ENCODE measurements around the gene EIF5AL1. TPM values are rescaled to one million over a fixed set of nuclear protein-coding genes. Genes with fewer than 3 reads are reported as not detected.
A peak's percentile ranks its signal among the peaks of the same experiment; 100 is the strongest.

Gene EIF5AL1
- total and polyA plus RNA-seq, 12 donors: 0.07 to 1.2 (median 0.42) TPM; not detected in 3

DNA sequence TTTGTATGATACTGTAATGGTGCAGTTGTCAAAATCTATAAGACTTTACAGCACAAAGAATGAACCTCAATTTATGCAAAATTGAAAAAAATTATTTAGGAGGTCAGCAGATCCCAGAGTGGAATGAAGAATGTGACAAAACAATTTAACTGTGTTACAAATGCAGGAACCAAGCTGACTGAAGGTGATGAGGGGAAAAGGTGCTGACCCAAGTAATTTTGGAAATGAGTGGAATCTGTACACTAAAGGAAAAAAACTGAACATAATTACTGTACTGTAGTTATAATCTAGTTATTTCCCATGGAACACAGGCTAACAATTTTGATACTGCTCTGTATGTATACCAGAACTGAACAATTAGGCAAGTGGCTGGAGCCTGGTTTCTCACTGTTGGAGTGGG, 35.7 kb upstream of the EIF5AL1 start:
- DNase-seq (no peak), ATAC-seq (no peak)
- intact Hi-C loops (cut with DNase I): no loop called here
- Histone ChIP-seq H3K27me3 (no peaks in the 10 kb centered on the region), H3K36me3 (no peaks in the 10 kb centered on the region), H3K4me3 (no peak overlapping the region), H3K27ac (no peak overlapping the region), H3K9me3 (no peaks in the 10 kb centered on the region), H3K4me1 (peaks cover 0 to 14% (median 4%) of the 10 kb centered on the region in 9 donors)
- TF ChIP-seq, protein P1, sequence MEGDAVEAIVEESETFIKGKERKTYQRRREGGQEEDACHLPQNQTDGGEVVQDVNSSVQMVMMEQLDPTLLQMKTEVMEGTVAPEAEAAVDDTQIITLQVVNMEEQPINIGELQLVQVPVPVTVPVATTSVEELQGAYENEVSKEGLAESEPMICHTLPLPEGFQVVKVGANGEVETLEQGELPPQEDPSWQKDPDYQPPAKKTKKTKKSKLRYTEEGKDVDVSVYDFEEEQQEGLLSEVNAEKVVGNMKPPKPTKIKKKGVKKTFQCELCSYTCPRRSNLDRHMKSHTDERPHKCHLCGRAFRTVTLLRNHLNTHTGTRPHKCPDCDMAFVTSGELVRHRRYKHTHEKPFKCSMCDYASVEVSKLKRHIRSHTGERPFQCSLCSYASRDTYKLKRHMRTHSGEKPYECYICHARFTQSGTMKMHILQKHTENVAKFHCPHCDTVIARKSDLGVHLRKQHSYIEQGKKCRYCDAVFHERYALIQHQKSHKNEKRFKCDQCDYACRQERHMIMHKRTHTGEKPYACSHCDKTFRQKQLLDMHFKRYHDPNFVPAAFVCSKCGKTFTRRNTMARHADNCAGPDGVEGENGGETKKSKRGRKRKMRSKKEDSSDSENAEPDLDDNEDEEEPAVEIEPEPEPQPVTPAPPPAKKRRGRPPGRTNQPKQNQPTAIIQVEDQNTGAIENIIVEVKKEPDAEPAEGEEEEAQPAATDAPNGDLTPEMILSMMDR (IDR thresholded peaks at IDR 0.05): no peak

DNA sequence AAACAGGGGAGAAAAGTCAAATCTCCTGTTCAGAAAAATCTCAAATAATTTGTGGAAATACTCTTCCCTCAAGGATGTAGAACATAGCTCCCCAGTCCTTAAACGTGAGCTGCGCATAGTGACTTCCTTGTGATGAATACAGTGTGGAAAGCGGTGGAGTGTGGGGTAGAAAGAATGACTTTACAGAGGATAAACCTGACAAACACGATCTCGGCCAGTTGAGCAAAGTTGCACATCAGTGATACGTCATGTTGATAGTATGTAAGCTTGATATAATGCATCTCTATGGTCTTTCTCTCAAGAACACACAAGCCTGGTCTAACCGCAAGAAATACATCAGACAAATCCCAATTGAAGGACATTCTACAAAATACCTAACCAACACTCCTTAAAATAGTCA, 34.9 kb upstream of the EIF5AL1 start:
- no peaks in the 10 kb centered on the region for H3K9me3 ChIP-seq
- WGBS, 2 donors: 89 to 92% methylated on average over 7 of the region's 7 CpGs
- intact Hi-C loops (cut with DNase I): no loop called here
- no peak overlapping the region for H3K27ac ChIP-seq
- no peak overlapping the region for H3K4me3 ChIP-seq
- no peak for DNase-seq
- no peaks in the 10 kb centered on the region for H3K27me3 ChIP-seq
- peaks cover 0 to 11% (median 2%) of the 10 kb centered on the region in 9 donors for H3K4me1 ChIP-seq
- TF ChIP-seq, protein P1 (IDR thresholded peaks at IDR 0.05): no peak
- no peaks in the 10 kb centered on the region for H3K36me3 ChIP-seq
- no peak for ATAC-seq

DNA sequence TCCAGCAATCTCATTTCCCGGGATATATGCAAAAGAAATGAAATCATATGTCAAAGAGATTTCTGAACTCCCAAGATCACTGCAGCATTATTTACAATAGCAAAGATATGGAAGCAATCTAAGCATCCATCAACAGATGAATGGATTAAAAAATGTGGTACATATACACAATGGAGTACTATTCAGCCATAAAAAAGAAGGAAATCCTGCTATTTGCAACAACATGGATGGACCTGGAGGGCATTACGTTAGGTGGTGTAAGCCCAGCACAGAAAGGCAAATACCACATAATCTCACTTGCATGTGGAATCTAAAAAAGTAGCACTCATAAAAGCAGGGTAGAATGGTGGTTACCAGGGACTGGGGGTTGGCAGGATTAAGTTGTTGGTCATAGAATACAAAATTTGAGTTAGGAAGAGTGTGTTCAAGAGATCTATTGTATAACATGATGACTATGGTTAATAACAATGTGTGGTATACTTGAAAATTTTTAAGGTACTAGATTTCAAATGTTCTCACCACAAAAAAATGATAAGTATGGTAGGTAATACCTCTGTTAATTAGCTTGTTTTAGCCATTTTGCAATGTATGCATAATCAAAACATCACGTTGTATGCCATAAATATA, 32.9 kb upstream of the EIF5AL1 start:
- no peaks in the 10 kb centered on the region for H3K36me3 ChIP-seq
- TF ChIP-seq, protein P1 (IDR thresholded peaks at IDR 0.05): no peak
- H3K4me3 ChIP-seq: no peak overlapping the region
- intact Hi-C loops (cut with DNase I): no loop called here
- no peak for DNase-seq
- ATAC-seq: no peak
- H3K9me3 ChIP-seq: no peaks in the 10 kb centered on the region
- WGBS, 2 donors: 88 to 91% methylated on average over 3 of the region's 3 CpGs
- no peaks in the 10 kb centered on the region for H3K27me3 ChIP-seq
- H3K4me1 ChIP-seq: peaks cover 0 to 16% (median 0%) of the 10 kb centered on the region in 9 donors
- no peak overlapping the region for H3K27ac ChIP-seq

DNA sequence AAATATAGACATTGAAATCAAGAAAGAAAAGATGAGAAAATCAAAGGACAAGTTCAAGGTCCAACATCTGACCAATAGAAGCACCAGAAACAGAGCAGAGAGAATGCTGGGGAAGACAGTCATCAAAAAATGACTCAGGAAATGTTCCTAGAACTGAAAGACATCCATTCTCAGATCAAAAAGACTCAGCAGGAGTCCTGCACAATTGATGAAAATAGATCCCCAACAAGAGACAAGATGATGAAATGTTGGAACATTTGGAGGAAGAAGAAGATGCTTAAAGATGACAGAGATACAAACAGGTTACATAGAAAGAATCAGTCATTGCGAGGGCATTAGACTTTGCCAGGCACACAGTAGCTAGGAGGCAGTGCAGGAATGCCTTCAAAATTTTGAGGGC, 30.0 kb upstream of the EIF5AL1 start:
- 93 to 98% methylated on average over 1 of the region's 1 CpG for WGBS, 2 donors
- H3K4me1 ChIP-seq: peaks cover 0 to 20% (median 1%) of the 10 kb centered on the region in 9 donors
- TF ChIP-seq, protein P1 (IDR thresholded peaks at IDR 0.05): no peak
- no peaks in the 10 kb centered on the region for H3K9me3 ChIP-seq
- peak overlapping the region in 3 of 10 donors; percentile 1 to 60 (median 29) for H3K27ac ChIP-seq
- no peaks in the 10 kb centered on the region for H3K27me3 ChIP-seq
- intact Hi-C loops (cut with DNase I): no loop called here
- no peaks in the 10 kb centered on the region for H3K36me3 ChIP-seq
- H3K4me3 ChIP-seq: no peak overlapping the region
- no peak for ATAC-seq
- DNase-seq: no peak

Measured in heart right ventricle (tissue), 16 donors.